GM04504 (cell line): ENCODE results near the gene OPCML.

ENCODE experiments used
- DNase-seq: peaks from one replicate; pipeline ENCODE4 v3.0.0-alpha.2; 2012; ENCODE audit warnings: low read depth

The OPCML gene

DNA sequence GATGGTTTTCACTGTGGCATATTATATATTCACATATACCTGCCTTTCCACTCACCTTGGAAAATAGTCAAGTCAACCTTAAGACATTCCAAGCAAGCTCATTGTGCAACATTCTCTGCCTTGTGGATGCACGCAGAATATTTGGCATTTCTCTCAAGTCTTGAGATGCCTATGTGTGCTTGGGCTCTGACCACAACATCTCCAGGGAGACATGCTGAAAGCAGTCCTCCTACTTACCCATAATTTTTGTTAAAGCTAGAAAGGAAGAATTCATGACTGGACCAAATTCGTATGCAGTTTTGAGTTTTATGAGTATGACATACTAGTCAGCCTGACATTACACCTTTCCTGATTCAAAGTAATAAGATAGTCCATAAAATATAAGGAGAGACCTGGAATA, 684.0 kb downstream of the OPCML start:
- peak; percentile 48 for DNase-seq

- no peak for DNase-seq
Measured at GRCh38 chr11:132846075-132846474, 686.2 kb downstream of the OPCML start.

DNA sequence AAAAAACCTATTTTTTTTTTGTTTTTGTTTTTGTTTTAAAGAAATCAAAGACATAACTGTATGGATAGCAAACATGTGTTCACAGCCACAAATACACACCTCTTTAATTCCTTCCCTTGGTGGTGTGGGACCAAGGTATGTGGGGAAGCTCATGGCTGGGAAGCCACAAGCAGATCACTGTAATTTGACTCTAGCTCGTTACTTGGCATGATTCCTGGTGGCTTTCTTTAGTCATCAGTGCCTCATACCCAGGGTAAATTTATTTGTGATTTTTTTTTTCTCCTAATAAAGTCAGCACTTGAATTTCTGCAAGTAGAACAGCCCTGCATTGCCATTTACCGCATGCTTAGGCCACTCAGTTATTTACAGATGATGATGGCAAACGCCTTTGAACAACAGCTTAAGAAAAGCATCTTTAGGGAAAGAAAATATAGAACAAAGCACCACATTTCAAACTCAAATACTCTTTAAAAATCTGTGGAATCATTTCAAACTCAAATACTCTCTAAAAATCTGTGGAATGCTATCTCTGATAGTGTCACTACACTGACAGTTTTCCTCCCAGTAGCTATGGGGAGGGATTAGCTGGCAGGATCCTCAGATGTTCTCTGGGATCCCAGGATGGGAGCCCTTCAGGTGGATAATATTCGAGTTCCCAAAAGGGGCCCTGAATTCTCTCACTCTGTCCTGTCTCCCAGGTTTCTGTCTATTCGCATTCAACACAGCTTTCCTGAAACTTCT, 687.2 kb downstream of the OPCML start:
- peak; percentile 81 for DNase-seq

DNA sequence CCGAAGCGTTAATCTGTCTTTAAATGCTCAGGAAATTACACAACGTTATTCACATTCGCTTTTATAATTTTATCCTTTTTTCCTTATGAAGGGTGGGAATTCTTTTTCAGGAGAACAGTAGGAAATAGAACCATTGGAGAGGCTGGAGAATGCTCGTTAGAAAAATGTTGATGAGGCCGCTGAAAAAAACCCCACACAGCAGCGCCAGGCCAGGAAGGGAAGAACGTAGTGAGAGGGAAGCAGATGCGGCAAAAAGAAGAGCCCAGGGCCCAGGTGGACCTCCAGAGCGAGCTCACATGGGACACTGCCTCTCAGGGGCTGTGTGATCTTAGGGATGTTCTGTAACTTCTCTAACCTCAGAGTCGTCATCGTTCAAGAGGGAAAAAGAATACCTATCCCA, 691.6 kb downstream of the OPCML start:
- no peak for DNase-seq

DNA sequence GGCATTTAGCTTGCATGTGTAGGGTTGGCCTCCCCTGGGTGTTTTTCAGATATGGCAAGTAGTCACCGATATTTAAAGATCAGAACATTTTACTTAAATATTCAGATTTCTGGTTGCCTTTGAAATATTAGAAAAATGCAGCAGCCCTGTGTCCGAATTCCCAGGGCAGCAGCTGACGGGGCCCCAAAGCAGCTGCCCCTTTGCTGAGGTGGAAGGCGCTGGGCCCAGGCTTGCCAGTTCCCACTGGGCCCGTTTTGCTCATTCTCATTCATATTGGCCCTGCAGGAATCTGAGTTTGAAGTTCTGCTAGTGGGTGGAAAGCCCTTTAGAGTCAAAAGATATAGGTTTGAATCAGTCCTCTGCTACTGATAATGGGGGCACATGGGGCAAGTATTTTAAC, 692.1 kb downstream of the OPCML start:
- DNase-seq: no peak

DNA sequence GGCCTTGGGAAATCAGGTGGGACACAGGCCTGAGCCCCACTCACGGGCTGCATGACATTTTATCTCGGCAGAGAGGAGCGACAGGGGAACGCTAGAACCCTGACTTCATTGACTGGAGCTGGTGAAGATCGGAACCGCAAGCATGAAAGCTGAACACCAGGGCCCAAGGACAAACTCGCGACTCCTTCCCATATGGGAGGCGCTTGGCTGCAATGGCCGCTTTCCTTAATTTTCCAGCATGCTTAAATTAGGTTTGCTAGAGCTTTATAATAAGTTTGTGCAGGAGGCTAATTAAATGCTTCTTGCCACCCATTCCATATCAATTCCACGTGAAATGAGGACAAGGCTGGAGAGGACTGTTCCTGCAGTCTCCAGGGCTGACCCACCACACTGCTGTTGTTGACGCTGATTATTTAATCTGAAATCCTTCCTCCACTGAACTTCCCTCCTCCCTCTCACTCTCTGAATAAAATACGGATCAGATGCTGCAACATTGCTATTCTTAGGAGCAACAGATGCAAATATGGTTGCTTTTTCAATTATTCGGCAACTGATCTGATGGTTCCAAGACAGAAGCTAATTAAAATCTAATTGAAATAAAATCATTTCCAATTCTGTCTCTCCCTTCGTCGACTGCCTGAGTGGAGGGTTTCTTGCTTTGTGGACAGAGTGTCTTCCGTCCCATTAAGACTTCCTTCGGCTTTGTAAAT, 692.9 kb downstream of the OPCML start:
- no peak for DNase-seq

GRCh38 chr11:132838627-132839026, 693.7 kb downstream of the OPCML start:
- no peak for DNase-seq

GRCh38 chr11:132831272-132831671, 701.0 kb downstream of the OPCML start:
- no peak for DNase-seq

DNA sequence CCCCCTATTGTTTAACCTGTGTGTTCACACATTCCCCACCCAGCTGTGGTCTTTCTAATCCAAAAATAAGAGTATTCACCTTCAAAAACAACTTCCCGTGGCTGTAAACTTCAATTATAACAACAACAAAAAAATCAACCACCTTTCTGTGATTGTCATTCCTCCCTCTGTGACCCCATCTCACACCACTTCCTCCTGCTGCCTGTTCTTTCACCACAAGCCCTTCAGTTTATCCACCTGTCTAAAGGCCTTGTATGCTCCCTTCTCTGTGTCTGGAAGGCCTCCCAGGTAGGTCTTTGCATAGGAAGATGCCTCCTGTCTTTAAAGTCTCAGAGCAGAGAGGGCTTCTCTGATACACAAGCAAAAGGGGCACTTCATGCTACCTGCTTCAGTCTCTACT, 707.7 kb downstream of the OPCML start:
- DNase-seq: no peak

DNA sequence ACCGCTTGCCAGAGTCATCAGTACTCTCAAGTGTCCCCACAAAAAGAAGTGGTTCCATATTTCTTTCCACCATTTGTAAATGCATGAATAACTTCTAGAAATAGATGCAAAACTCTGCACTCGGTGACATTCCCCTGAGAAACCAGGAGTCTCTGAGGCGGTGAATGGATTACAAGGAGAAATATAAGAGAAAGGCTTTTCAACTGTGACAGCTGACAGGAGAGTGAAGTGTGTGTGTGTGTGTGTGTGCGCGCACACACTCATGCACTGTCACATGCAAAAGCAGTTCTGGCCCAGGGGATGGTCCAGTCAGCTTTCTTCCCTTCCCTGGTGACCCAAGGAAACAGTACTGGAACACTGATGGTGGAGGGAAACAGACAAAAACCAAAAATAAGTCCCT, 710.0 kb downstream of the OPCML start:
- DNase-seq: no peak

DNA sequence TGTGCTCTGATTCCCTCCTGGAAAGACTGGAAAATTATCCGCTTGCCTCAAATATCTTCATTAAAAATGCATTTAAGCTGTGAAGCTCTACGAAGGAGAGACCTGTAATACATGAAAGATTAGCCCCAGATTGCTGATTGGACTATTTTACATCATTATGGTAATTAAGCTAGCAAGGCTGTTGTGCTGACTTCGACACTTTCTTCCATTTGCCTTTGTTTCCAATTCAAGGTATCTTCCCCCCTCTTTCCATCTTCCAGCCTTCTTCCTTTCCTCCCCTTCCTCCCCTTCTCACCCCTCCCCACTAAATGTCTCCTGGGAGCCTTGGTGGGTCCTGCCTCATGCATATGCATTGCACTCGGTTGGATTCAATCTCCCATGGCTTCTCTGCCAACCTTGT, 710.8 kb downstream of the OPCML start:
- no peak for DNase-seq

DNA sequence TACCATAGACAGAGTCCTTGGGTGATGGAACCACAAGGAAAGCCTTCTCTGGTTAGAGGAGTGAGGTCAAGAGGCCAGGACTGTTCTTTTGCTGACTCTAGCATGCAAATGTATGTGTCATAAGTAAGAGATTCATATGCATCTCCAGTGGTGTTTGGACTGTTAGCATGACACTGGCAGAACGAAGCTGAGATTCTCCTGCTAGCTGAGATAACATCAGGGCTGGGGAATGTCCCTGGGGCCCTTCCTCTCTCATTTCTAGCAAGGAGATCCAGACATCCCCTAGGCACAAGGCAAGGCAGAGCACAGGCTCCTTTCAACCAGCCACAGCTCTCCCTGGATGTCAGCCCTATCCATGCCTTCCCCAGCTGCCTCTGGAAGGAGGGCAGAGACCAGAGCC, 711.3 kb downstream of the OPCML start:
- peak; percentile 16 for DNase-seq

- no peak for DNase-seq
Measured at GRCh38 chr11:132818951-132819350, 713.4 kb downstream of the OPCML start.

GRCh38 chr11:132817387-132817786, 714.9 kb downstream of the OPCML start:
- DNase-seq: no peak

DNA sequence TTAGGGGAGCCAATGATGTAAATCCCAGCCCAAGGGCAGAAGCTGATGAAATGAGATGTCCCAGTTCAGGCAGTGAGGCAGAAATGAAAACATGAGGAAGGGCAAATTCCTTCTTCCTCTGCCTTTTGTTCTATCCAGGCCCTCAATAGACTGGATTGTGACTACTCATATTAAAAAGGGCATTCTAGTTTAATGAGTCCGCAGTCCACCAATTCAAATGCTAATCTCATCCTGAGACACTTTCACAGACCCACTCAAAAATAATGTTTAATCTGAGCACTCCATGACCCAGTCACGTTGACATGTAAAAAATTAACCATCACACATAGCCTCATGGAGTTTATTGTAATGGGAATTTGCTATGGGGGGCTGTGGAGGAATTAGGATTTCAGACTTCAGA, 717.9 kb downstream of the OPCML start:
- no peak for DNase-seq

DNA sequence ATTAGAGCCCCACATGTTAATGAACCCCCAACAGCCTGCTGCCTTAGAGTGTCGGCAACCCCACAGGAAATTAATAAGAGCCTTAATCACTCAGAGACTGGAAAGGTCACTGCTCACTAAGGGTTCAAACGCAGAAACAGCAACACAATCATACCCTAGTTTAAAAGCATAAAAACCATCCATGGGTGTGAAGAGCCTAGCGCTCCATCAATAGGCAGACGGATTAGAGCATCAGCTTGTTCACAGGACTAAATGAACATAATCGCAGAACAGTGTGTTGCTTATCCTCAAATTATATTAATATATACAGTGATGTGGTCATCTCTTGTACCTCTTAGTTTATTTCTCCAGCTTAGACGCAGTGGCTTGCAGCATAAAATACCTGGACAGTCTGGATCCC, 720.7 kb downstream of the OPCML start:
- no peak for DNase-seq

DNA sequence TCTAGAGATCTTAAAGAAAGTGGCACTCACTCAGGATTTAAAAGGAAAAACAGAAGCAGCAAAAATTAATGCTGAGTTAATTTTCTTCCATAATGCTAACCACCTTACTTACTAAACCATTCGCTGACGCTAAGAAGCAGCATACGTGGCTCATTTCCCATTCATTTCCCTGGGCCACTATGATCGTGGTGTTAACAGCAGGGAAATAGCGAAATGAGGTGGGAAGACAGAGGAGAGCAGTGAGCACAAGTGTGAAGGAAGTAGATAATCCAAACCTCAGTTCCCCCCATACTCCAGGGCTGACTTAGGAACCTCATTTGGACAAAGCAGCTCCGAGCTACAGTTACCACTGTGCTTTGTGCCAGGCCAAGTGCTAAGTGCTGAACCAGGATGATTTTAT, 723.2 kb downstream of the OPCML start:
- no peak for DNase-seq

- no peak for DNase-seq
Measured at GRCh38 chr11:132804258-132804657, 728.0 kb downstream of the OPCML start.

DNA sequence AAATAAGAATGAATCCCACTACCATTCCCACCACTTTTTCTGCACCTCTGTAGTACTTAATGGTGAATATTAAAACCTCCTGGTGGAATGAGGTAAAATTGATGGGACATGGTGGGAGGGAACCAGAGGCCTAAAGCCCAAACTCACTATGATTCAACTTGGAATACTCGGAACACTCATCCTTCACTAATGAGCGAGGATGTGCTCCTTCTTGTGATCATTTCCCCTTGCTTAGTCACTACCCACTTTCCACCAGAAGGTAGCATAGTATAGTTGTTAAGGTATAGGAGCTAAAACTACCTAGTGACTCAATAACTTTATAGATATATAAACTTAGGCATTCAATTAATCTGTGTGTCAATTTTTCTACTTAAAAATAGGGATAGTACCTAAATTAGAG, 728.9 kb downstream of the OPCML start:
- DNase-seq: peak; percentile 8

DNA sequence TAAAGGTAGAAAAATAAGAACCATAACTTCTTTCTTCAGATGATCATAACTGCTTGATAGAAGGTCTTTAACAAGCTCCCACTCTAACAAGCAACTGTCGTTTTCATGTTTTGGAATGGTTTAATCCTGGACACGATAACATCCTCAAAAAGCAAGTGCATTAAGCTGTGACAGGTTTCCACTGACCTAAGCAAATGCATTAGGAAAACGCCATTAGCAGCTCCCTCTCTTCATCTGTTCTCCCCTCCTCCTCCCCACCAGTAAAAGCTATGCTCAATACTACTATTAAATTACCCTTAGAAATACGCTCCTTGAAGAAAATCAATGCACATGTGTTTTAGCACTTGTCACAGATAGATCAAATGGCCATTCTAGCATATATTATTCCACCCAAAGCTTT, 729.4 kb downstream of the OPCML start:
- DNase-seq: no peak

- DNase-seq: no peak
Measured at GRCh38 chr11:132793831-132794230, 738.5 kb downstream of the OPCML start.

DNA sequence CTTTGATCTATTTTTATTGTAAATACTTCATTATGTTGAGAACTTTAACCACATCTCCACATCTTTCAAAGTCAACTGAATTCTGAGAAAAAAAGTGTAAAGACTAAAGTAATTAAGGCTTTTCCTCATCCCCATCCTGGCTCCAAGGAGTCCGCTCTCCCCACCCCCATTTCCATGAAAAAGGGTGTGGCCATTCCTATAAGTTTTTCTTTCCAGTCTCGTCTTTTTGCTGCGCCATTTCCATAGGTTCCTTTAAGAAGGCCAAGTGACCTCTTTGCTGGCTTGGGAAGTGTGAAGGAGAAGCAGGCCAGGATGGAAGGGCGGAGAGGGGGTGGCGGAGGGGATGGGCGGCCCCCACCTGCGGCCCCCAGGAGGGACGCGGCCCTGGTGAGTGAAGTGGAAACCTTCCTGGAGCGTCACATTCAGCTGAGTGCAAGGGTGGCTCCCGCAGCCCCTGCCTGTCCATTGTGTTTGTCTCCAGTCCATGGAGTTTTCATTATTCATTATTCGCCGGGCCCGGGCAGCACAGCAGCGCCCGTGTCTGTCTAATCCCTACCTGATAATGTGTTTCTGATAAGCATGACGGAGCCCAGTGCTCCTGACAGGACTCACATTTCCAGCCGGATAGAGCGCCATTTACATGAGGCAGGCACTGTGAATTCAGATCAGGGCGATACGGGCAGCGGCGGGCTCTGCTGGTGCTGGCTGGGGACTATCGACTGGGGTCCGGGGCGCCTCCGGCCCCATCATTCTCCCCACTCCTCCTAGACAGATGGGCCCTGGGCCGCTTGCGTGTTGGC, 739.8 kb downstream of the OPCML start:
- DNase-seq: no peak

- DNase-seq: no peak
Measured at GRCh38 chr11:132790971-132791370, 741.3 kb downstream of the OPCML start.
